HG02973 (cell line): ENCODE results near the gene POC5.
"Not testable (repeated sequence)": the region's sequence is repeated elsewhere in the genome, so short reads cannot be mapped to it uniquely, and the experiment has no call there.

Source experiments
- ATAC-seq: cut with Tn5 transposase; IDR thresholded peaks from one replicate; pipeline ENCODE4 v1.9.1; 2021; ENCODE audit warnings: moderate library complexity; ENCODE audit not compliant: unreplicated experiment

The POC5 gene, protein sequence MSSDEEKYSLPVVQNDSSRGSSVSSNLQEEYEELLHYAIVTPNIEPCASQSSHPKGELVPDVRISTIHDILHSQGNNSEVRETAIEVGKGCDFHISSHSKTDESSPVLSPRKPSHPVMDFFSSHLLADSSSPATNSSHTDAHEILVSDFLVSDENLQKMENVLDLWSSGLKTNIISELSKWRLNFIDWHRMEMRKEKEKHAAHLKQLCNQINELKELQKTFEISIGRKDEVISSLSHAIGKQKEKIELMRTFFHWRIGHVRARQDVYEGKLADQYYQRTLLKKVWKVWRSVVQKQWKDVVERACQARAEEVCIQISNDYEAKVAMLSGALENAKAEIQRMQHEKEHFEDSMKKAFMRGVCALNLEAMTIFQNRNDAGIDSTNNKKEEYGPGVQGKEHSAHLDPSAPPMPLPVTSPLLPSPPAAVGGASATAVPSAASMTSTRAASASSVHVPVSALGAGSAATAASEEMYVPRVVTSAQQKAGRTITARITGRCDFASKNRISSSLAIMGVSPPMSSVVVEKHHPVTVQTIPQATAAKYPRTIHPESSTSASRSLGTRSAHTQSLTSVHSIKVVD

DNA sequence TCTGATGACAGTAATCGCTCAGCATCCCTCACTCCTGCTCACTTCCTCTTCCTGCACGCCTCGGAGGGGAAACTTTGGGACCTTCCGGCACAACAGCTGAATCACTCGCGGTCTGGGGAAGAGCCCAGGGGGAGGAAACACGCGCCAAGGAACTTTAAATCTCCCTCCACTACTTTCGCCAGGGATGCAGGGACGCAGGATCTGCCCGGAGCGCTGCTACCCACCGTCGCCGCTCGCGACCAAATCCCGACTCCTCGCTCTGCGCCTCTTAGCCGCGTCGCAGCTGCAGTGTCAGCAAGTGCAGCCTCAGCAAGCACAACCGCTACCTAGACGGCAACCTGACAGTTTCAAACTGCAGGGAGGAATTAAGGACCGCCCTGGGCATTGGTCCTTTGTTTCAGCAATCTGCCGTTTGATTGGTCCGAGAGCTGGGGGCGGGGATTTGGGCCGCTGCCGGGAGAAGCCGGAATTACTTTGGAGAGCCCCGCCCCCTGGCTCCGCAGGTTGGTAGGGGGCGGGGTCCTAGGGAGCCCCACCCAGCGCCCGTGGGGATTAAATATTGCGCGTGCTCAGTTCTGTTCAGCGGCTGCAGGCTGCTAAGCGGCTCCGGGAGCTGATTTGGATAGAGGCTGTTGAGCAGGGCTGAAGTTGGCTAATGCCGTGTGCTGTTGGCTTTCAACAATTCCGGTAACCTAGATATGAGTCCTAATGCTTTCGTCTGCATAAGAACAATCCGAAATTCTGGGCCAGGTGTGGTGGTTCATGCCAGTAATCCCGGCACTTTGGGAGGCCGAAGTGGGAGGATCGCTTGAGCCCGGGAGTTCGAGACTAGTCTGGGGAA lies at the start of gene POC5:
POC5 (minus strand) TSS at position 356 of the 841 bp plus-strand sequence. CDS start 4,500 bp downstream, outside the sequence.
- ATAC-seq, result peak; percentile 93

DNA sequence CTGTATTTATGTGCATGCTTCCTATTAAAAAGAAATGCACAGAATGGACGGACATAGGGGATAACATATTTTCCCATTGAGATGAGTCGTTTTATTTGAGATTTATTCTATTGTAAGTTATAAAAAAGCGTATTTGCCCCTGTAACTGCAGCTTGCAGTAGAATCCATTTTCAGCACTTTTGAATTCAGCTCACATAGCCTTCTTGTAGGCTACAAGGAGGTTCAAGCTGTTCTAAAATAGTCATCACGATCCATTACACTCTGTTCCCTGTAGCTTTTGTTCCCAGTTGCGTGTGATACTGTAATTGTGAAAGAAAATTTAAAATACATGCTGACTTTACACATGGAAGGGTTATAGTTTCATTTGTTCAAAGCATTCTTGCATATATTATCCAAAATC lies 40.9 kb upstream of the POC5 start:
- no peak for ATAC-seq

DNA sequence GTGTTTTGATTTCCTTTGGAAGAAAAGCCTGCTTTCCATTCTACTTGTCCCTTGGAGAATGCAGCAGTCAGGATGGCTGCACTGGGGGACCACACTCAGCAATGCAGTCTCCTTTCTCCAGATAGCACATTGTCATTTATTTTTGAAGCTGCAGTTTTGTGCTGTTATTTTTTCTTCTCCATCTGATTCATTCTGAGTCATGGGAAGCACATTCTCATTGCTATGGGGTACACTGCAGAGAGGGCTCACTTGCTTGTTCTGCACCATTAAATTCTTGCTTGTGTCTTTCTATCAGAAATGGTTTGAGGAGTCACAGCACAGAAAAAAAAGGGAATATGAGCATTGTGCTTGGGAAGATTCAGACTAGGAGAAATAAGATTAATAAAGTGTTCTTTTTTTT lies 39.7 kb upstream of the POC5 start:
- ATAC-seq, result no peak

DNA sequence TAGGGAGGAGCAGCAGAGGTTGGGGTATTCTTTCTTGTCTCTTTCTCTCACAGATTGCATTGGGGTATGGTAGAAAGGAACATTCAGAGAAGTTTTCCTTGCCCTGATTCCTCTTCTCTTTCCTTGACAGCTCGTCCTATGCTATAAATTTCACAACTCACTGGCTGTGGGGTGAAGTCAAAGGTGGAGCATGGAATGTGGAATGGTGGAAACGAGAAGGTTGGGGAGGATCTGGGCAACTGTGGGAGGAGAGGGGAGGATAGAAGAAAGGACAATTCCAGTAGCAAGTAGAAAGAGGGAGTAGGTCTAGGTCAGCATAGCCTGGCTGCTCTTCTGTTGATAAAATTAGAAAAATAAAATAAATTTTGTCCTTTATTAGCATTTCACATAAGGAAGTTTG lies 39.0 kb upstream of the POC5 start:
- no peak for ATAC-seq

DNA sequence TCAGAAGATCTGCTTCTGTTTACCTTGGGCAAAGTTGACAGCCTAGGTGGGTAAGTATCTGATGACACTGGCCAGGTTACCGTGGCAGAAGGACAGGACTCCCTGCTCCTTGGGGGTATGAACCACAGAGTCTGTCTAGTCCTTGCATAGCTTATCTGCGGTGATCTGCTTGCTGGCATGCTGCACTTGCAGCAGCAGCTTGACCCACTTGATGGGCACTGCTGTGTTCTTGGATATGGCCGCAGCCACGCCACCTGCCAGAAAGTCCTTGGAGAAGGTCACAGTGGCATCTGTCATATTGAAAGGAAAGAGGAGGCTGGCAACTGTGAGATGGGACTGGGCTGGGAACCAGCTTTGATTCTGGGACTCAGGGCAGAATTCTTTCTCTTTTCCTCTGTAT lies 35.9 kb upstream of the POC5 start:
- ATAC-seq, result no peak

DNA sequence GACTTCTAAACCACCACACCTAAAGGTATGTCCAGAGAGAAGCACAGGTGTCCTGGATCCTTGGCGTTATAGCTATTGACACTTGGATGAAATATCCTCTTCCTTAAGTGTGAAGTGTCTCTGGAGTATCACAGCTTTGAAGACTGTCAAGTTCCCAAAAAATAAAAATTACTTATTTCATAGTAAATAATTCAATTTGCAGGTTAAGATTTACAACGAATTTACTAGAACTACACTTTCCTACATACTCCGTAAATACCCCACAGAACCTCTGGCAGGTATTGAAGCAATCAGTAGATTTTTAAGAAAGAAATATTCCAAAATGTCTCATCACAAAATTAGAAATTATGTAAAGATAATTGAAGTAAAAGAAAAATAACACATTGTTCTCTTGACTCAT lies 27.1 kb upstream of the POC5 start:
- ATAC-seq, result no peak

DNA sequence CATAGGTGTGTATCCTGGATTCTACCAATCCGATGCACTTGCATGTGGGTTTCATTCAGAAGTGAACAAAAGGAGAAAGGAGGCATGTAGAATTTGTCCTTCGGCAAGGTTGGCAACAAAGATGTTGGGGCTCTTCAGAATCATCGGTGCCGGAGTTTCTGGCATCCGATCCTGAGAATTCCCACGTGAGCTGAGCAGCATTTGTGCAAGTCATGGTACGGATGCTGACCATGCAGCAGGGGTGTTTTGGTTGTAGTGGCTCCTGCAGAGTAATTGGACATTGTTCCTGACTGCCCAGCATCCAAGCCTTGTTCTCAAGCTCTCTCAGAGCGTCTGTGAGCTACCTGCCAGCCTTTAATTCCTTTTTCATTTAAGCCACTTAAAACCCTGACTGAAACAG lies 19.0 kb upstream of the POC5 start:
- no peak for ATAC-seq

DNA sequence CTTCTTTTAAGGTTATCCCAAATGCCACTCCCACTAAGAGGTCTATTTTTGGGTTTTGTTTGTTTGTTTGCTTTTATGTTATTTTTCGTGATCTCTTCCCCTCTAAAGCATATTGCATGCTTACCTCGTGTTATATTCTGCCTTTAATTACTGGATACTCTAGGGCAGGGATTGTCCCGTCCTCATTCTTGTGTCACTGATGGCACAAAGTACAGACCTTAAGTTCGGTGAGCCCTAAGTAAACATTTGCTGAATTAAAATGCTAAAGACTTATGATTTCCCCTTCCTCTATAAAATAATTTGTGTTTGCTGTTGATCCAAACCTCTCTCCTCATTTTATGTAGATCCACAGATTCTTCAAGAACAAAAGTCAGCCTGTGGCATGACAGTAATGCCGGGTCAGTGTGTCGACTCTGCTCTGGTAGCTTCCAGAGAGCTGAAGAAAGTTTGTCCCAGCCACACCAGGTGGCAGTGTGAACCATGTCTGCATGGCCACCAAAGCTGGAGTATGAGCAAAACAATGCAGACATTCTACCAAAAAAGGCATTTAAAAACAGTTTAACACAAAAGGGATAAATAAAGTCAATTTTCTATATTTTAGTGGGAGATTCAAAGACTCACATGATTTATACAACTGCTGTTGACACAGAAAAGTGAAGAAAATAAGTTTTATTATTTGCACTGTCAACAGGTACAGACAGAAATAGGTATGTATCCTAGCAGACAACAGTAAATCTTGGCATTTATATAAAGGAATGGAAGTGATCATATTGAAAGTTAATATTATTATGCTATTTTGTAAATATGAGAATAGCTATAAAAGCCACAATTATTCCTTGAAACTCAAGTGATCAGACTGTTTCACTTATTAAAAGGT lies 17.9 kb upstream of the POC5 start:
- no peak for ATAC-seq

DNA sequence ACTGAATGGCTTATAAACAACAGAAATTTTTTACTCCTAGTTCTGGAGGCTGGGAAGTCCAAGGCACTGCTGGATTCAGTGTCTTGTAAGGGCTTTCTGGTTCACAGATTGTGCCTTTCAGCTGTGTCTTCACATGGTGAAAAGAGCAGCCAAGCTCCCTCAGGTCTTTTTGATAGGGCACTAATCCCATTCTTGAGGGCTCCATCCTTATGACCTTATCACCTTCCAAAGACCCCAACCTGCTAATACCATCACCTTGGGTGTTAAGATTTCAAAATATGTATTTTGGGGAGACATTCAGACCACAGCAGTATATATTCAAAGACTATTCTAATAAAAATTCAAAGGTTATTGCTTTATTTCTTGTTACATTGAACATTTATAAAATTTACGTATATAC lies 16.5 kb upstream of the POC5 start:
- no peak for ATAC-seq

DNA sequence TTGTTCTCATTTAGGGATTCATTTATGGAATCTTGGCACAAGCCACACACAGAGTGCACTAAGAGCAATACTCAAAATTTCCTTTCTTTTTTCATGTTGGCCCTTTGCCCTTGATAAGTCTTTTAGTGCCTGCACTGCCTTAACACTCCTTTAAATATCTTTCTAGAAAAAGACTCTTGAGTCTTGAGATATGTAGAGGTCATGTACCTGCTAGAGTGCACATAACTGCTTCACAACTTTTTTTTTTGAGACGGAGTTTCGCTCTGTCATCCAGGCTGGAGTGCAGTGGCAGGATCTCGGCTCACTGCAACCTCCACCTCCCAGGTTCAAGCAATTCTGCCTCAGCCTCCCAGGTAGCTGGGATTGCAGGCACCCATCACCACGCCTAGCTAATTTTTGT lies 14.3 kb upstream of the POC5 start:
- ATAC-seq, result not testable (repeated sequence)

DNA sequence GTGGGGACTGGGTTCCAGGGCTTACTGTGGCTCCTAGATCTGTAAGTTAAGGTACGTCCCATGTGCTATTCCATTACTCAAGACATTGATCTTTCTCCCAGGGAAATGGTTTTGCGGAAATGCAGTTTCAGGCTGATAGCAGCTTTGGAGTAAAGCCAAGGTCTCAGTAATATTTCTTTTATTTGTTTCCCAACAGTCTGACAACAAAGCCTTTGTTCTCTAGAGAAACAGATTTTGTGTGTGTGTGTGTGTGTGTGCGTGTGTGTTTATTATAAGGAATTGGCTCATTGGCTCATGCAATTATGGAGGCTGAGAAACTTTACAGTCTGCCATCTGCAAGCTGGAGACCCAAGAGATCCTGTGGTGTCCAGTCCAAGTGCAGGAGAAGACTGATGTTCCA lies 12.1 kb upstream of the POC5 start:
- ATAC-seq, result no peak

DNA sequence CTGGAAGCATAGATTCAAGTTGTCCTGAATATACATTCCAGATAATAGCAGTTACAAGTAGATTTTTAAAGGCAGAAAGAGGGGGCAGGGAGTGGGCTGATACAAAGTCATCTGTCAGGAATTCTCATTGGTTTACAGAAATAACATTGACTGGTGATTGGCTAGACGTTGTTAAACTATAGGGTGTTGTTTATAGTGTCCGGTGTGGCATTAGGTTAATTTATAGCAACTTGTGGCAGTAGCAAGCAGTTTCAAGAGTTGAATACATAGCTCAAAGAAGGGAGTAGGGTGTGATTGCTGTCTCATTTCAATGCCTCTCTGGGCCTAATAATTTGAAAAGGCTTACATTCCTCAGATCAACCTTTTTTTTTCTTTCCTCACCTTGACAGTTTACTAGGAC lies 10.7 kb upstream of the POC5 start:
- ATAC-seq, result no peak

DNA sequence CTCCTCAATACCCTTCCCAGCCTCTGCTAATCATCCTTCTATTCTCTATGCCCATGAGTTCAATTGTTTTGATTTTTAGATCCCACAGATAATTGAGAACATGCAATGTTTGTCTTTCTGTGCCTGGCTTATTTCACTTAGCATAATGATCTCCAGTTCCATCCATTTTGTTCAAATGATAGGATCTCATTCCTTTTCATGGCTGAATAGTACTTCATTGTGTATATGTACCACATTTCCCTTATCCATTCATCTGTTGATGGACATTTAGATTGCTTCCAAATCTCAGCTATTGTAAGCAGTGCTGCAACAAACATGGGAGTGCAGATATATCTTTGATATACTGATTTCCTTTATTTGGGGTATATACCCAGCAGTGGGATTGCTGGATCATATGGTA lies 9.0 kb upstream of the POC5 start:
- ATAC-seq, result not testable (repeated sequence)

DNA sequence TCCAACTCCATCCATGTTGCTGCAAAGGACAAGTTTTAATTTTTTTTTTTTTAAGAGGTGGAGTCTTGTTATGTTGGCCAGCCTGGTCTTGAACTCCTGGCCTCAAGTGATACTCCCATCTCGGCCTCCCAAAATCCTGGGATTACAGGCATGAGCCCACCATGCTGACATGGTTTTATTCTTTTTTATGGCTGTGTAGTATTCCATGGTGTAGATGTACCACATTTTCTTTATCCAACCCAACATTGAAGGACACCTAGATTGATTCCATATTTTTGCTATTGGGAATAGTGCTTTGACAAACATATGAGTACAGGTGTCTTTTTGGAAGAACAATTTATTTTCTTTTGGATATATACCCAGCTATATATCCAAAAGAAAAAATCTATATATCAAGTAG lies 6.1 kb upstream of the POC5 start:
- ATAC-seq, result no peak

DNA sequence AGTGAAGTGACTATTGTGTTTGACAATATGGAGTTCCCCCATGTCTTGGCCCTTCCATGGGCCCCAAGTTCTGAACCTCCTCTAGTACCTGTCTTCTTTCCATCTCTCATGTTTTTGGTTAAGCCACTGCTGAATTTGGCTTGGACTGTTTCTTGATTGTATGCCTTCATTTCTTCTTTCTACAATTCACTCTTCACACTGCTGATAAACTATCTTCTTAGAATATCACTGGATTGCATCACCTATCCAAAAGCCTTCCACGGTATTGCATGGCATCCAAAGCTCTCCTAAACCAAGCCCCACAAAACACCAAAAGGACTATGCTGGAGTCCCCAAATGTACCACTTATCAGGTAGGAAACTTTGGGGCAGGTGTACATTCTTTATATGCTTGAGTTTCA lies 4.3 kb upstream of the POC5 start:
- ATAC-seq, result no peak

DNA sequence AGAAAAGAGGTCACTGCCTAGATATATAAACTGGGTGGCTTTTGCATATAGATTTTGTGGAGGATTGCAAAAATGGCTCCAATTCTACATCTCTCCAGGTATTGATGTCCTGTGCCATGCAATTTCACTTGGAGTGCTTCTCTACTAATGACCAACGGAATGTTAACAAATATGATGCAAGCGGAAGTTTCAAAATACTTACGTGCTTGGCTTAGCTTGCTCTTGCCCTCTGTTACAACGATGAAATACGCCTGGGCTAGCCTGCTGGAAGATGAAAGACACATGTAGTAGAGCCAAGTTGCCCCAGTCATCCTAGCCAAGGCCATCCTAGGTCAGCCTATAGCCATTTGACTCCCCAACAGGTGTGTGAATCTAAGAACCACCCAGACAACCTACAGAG lies 3.6 kb upstream of the POC5 start:
- ATAC-seq, result no peak

DNA sequence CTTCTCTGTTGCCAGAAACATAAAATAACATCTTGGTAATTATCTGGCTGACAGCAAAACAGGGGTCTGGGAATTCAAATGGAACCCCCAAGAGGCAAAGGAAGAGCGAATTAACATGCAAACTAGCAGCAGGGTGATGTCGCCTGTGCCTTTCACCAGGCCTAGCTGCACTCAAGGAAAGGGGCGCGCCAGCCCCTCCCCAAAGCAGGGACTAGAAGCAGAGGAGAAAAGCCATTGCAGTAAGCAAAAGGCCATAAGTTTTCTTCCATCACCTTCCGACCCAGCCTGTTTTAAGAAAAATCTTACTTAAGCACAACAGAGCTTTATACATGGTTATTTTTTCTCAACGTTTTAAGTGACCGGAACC lies 539 bp downstream of the POC5 start:
- peak; percentile 16 for ATAC-seq

DNA sequence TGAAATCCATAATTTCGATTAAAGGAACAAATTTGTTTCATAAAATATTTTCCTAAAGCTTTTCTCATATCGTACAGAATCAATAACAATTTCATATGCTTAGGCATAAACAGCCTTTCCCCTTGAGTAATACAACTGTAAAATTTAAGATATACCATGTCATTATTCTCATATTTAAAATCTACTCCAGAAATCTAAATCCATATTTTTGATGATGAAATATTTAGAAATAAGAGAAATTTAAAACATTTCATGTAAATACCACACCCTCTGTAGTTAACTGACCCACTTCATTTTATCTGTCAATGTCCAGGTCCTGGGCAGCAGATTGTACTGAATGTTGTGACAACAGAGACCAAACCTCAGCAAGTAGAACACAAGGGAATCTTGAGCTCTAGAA lies 5.1 kb downstream of the POC5 start:
- no peak for ATAC-seq

DNA sequence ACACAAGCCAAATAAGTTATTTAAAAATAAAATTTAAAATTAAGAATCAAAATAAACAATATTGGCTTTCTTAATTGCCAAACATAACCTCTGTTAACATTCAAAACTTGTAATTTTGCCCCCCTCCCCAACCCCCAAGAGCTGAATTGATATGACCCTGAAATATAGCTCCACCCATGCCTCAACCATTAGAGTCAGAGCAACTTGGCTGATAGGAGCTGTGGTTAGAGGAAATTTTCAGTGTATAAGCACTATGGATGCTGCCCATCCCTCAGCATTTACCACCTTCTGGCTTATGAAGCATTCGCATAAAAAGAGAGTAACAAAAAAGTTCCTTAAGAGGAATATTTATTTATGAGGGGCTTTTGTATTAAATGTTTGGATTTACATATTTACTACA lies 6.1 kb downstream of the POC5 start:
- ATAC-seq, result no peak

DNA sequence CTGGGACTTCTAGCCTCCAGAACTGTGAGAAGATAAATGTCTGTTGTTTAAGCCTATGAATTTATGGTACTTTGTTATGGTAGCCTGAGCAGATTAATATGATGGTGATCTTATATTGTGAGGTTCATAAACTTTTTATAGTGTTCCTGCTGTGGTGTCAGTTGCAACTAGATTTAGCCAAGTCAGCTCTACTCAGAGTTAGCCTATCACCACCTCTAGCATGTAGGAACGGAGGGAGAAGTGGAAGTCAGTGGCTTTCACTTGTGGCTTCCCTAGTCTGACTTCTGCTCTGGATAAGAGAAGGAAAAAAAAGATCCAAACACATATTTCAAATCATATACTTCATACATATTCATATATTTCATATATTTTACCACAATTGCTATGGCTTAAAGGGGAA lies 6.6 kb downstream of the POC5 start:
- ATAC-seq, result no peak

DNA sequence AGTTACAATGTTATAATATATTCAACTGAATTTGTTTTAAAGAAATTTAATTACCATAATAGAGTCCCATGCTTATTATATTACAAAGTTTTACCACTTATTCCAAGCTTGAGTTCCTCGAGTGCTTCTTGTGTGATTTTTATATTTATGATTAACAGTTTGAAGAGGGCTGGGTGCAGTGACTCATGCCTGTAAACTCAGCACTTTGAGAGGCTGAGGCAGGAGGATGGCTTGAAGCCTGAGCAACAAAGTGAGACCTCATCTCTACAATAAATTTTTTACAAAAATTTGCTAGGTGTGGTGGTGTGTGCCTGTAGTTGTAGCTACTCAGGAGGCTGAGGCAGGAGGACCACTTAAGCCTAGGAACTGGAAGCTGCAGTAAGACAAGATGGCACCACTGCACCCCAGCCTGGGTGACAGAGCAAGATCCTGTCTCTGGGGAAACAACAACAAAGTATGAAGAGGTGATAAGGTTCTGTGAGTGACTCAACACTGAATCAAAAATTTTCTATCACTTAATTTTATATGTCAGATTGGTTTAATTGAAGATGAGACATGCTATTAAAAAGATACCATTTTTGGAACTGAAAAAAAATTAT lies 9.2 kb downstream of the POC5 start:
- no peak for ATAC-seq
